H9 (cell line): ENCODE data around the gene TSTD1. TPM values are rescaled to one million over a fixed set of nuclear protein-coding genes. Genes with fewer than 3 reads are reported as not detected.

ENCODE experiments used
- DNase-seq: peaks from one replicate; pipeline ENCODE4 v3.0.0-alpha.2; 2017
- H2AFZ ChIP-seq: one replicate; pipeline ENCODE4 v1.6.1; 2013; ENCODE audit warnings: mild to moderate bottlenecking, low read length, control low read depth, moderate library complexity
- H2AK5ac ChIP-seq: 2 replicates; pipeline ENCODE4 v1.6.1; 2013; ENCODE audit warnings: low read length, control low read depth, mixed read lengths; ENCODE audit not compliant: insufficient read length
- H2BK120ac ChIP-seq: one replicate; pipeline ENCODE4 v1.6.1; 2013; ENCODE audit warnings: low read depth, mild to moderate bottlenecking, low read length, control low read depth, inconsistent platforms; ENCODE audit not compliant: poor library complexity, severe bottlenecking
- H2BK12ac ChIP-seq: 2 replicates; pipeline ENCODE4 v1.6.1; 2013; ENCODE audit warnings: low read length, control low read depth, mixed read lengths, low read depth; ENCODE audit not compliant: insufficient read length
- H2BK15ac ChIP-seq: 2 replicates; pipeline ENCODE4 v1.6.1; 2013; ENCODE audit warnings: low read depth, low read length, control low read depth
- H2BK20ac ChIP-seq: one replicate; pipeline ENCODE4 v1.6.1; 2013; ENCODE audit warnings: low read depth, mild to moderate bottlenecking, low read length, control low read depth, inconsistent platforms; ENCODE audit not compliant: poor library complexity, severe bottlenecking
- H2BK5ac ChIP-seq: 2 replicates; pipeline ENCODE4 v1.6.1; 2013; ENCODE audit warnings: low read length, control low read depth, mixed read lengths; ENCODE audit not compliant: insufficient read length
- H3K14ac ChIP-seq: 2 replicates; pipeline ENCODE4 v1.6.1; 2013; ENCODE audit warnings: low read length, control low read depth; ENCODE audit not compliant: insufficient read depth
- H3K18ac ChIP-seq: 2 replicates; pipeline ENCODE4 v1.6.1; 2013; ENCODE audit warnings: low read depth, mild to moderate bottlenecking, mixed read lengths, low read length, control low read depth; ENCODE audit not compliant: insufficient read length
- H3K23ac ChIP-seq: 2 replicates; pipeline ENCODE4 v1.6.1; 2013; ENCODE audit warnings: low read length, control low read depth, mixed read lengths, low read depth; ENCODE audit not compliant: insufficient read length
- H3K23me2 ChIP-seq: 2 replicates; pipeline ENCODE4 v1.6.1; 2013; ENCODE audit warnings: low read depth, mild to moderate bottlenecking, mixed read lengths, low read length, control low read depth; ENCODE audit not compliant: insufficient read length, poor library complexity, severe bottlenecking
- H3K27ac ChIP-seq: 2 replicates; pipeline ENCODE4 v1.5.1; 2013; ENCODE audit warnings: low read length, control low read depth, mixed read lengths, low read depth; ENCODE audit not compliant: insufficient read length
- H3K27me3 ChIP-seq: 2 replicates; pipeline ENCODE4 v1.6.1; 2013; ENCODE audit warnings: low read length, control low read depth, inconsistent platforms; ENCODE audit not compliant: insufficient read depth
- H3K4ac ChIP-seq: 2 replicates; pipeline ENCODE4 v1.6.1; 2013; ENCODE audit warnings: low read depth, mild to moderate bottlenecking, control low read depth, inconsistent platforms, low read length, moderate library complexity
- H3K4me1 ChIP-seq: 2 replicates; pipeline ENCODE4 v1.6.1; 2013; ENCODE audit warnings: low read length, control low read depth, inconsistent platforms; ENCODE audit not compliant: insufficient read depth
- H3K4me2 ChIP-seq: 2 replicates; pipeline ENCODE4 v1.6.1; 2013; ENCODE audit warnings: low read length, control low read depth, mixed read lengths; ENCODE audit not compliant: insufficient read length, insufficient read depth
- H3K56ac ChIP-seq: 2 replicates; pipeline ENCODE4 v1.6.1; 2013; ENCODE audit warnings: low read depth, mild to moderate bottlenecking, mixed read lengths, low read length, control low read depth; ENCODE audit not compliant: insufficient read length
- H3K79me1 ChIP-seq: 2 replicates; pipeline ENCODE4 v1.6.1; 2013; ENCODE audit warnings: low read depth, mild to moderate bottlenecking, moderate library complexity, low read length, control low read depth, inconsistent platforms; ENCODE audit not compliant: insufficient read depth, poor library complexity, severe bottlenecking
- H3K79me2 ChIP-seq: 2 replicates; pipeline ENCODE4 v1.6.1; 2013; ENCODE audit warnings: low read length, control low read depth, inconsistent platforms; ENCODE audit not compliant: insufficient read depth
- H3K9ac ChIP-seq: 2 replicates; pipeline ENCODE4 v1.6.1; 2013; ENCODE audit warnings: low read length, control low read depth, mixed read lengths; ENCODE audit not compliant: insufficient read length; ENCODE audit errors: extremely low read depth
- H3K9me3 ChIP-seq: one replicate; pipeline ENCODE4 v1.6.1; 2013; ENCODE audit warnings: low read depth, low read length, inconsistent platforms; ENCODE audit not compliant: control insufficient read depth
- H3T11ph ChIP-seq: one replicate; pipeline ENCODE4 v1.6.1; 2013; ENCODE audit warnings: mild to moderate bottlenecking, low read length, control low read depth, inconsistent platforms
- H4K20me1 ChIP-seq: one replicate; pipeline ENCODE4 v1.6.1; 2013; ENCODE audit not compliant: control insufficient read depth, insufficient read length, insufficient read depth
- H4K5ac ChIP-seq: 2 replicates; pipeline ENCODE4 v1.6.1; 2013; ENCODE audit warnings: low read depth, mild to moderate bottlenecking, mixed read lengths, low read length, control low read depth; ENCODE audit not compliant: insufficient read length
- H4K8ac ChIP-seq: replicated peaks from 2 replicates; pipeline ENCODE4 v1.6.1; 2013; ENCODE audit warnings: low read length, control low read depth, mixed read lengths, low read depth; ENCODE audit not compliant: insufficient read length
- H4K91ac ChIP-seq: 2 replicates; pipeline ENCODE4 v1.6.1; 2013; ENCODE audit warnings: low read depth, mild to moderate bottlenecking, moderate library complexity, mixed read lengths, low read length, control low read depth; ENCODE audit not compliant: insufficient read length
- H3K27ac Mint-ChIP-seq, 3 experiments: 2 replicates in 2 of 3; 3 replicates in 1 of 3; pipeline ENCODE4 v1.8.0; 2020 to 2021; ENCODE audit warnings: mixed read lengths in 3 of 3, mild to moderate bottlenecking in 1 of 3, moderate library complexity in 1 of 3
- H3K27me3 Mint-ChIP-seq: 2 replicates; pipeline ENCODE4 v1.8.0; 2021; ENCODE audit warnings: low read depth, mild to moderate bottlenecking, moderate library complexity, mixed read lengths
- H3K36me3 Mint-ChIP-seq, 3 experiments: 2 replicates in 2 of 3; 3 replicates in 1 of 3; pipeline ENCODE4 v1.8.0; 2020 to 2021; ENCODE audit warnings: low read depth in 3 of 3, mixed read lengths in 3 of 3; ENCODE audit not compliant: insufficient read depth in 1 of 3
- H3K4me1 Mint-ChIP-seq, 2 experiments: 2 replicates each; pipeline ENCODE4 v1.8.0; 2020; ENCODE audit warnings: mixed read lengths in 2 of 2
- H3K4me3 Mint-ChIP-seq, 2 experiments: 2 replicates in 1 of 2; 3 replicates in 1 of 2; pipeline ENCODE4 v1.8.0; 2020 to 2021; ENCODE audit warnings: mild to moderate bottlenecking in 2 of 2, mixed read lengths in 2 of 2, moderate library complexity in 1 of 2
- H3K9me3 Mint-ChIP-seq, 2 experiments: 2 replicates in 1 of 2; 3 replicates in 1 of 2; pipeline ENCODE4 v1.8.0; 2020; ENCODE audit warnings: mild to moderate bottlenecking in 2 of 2, mixed read lengths in 2 of 2, moderate library complexity in 1 of 2
- total RNA-seq: library from RNA; stranded (reverse); gene quantifications from 2 replicates; pipeline ENCODE4 v1.2.1, GENCODE V29; 2021
- TF ChIP-seq, protein P1 (sequence below): fragments of 200-600 bp; sonication (generic); conservative IDR thresholded peaks from 3 replicates; pipeline ENCODE4 v1.8.0; 2021; ENCODE audit warnings: antibody characterized with exemption, mild to moderate bottlenecking

TSTD1 gene
- total RNA-seq, 1 experiment from 2014 or later = 73.7 TPM

DNA sequence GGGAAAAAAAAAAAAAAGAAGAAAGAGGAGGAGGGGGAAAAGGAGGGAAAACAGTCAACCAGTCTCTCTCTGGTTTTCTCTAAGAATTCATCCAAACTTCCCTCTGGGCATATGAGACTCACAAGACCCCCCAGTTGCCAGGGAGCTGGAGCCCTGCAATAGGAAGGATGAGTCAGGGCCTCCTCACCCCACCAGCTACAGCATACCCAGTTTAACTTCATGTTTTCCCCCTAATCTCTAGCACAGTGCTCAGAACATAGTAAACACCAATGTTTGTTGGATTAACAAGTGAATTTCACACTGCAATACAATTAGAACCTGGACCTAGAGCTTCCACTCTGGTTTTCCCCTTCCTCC, 25.7 kb downstream of the TSTD1 start:
- H3K9me3 Mint-ChIP-seq = no peaks in the 10 kb centered on the region
- Histone ChIP-seq H3K4ac (no peak overlapping the region), H3K79me1 (peaks cover 11% of the 10 kb centered on the region), H3K14ac (no peak overlapping the region), H4K8ac (no peak overlapping the region), H2BK12ac (no peak overlapping the region), H3K9ac (no peak overlapping the region), H2BK120ac (no peak overlapping the region), H3K23me2 (no peaks in the 10 kb centered on the region), H3K27ac (peak overlapping the region; percentile 95), H2BK20ac (no peak overlapping the region), H2BK5ac (no peak overlapping the region), H2AK5ac (no peak overlapping the region), H2AFZ (no peak overlapping the region), H3K79me2 (peaks cover 44% of the 10 kb centered on the region), H2BK15ac (no peak overlapping the region), H3K4me2 (peak overlapping the region; percentile 79), H4K91ac (no peak overlapping the region), H3K56ac (no peak overlapping the region), H4K5ac (no peak overlapping the region), H4K20me1 (no peaks in the 10 kb centered on the region), H3K4me1 (peaks cover 20% of the 10 kb centered on the region), H3K9me3 (no peaks in the 10 kb centered on the region), H3K27me3 (no peaks in the 10 kb centered on the region), H3K23ac (no peak overlapping the region), H3T11ph (no peak overlapping the region), H3K18ac (no peak overlapping the region)
- H3K4me1 Mint-ChIP-seq = peaks cover 35 to 44% of the 10 kb centered on the region in 2 experiments
- no peak for DNase-seq
- H3K4me3 Mint-ChIP-seq = 0 out of 5 replicates have a peak overlapping the region, but pooled peaks of 1 of the 2 experiments have one; percentile 54
- H3K27ac Mint-ChIP-seq = peak overlapping the region; percentile 16 to 95 (median 76); a peak in 5 of 7 replicates
- peaks cover 5 to 30% (median 25%) of the 10 kb centered on the region in 3 experiments; a peak in 6 of 7 replicates for H3K36me3 Mint-ChIP-seq
- TF ChIP-seq, protein P1, sequence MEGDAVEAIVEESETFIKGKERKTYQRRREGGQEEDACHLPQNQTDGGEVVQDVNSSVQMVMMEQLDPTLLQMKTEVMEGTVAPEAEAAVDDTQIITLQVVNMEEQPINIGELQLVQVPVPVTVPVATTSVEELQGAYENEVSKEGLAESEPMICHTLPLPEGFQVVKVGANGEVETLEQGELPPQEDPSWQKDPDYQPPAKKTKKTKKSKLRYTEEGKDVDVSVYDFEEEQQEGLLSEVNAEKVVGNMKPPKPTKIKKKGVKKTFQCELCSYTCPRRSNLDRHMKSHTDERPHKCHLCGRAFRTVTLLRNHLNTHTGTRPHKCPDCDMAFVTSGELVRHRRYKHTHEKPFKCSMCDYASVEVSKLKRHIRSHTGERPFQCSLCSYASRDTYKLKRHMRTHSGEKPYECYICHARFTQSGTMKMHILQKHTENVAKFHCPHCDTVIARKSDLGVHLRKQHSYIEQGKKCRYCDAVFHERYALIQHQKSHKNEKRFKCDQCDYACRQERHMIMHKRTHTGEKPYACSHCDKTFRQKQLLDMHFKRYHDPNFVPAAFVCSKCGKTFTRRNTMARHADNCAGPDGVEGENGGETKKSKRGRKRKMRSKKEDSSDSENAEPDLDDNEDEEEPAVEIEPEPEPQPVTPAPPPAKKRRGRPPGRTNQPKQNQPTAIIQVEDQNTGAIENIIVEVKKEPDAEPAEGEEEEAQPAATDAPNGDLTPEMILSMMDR = no peak
- no peaks in the 10 kb centered on the region for H3K27me3 Mint-ChIP-seq
